HepG2 (cell line): ENCODE measurements around the gene BMP8B. TPM values are rescaled to one million over a fixed set of nuclear protein-coding genes. Genes with fewer than 3 reads are reported as not detected.

Experiments used
- ATAC-seq: fragments of 200-7000 bp; cut with Tn5 transposase; 3 replicates; pipeline ENCODE4 v1.9.1; 2020; ENCODE audit warnings: mild to moderate bottlenecking, moderate library complexity
- BruUV-seq: library from RNA; stranded (reverse); fragments of 400-500 nt; replicated peaks from 2 replicates; lab custom pipeline; 2021; lab: Mats Ljungman, UMichigan
- CTCF ChIA-PET: fragments of 300-600 bp; formaldehyde crosslinking; extraction: SDS; loops from one replicate; lab custom pipeline; 2021; ENCODE audit warnings: low total read pairs, inconsistent platforms, low intra/inter-chr PET ratio; lab: Yijun Ruan, JAX
- POLR2A ChIA-PET: fragments of 350-600 bp; sonication (Branson Sonifier 250); formaldehyde crosslinking; loops from one replicate; lab custom pipeline; 2020; ENCODE audit warnings: antibody characterized with exemption, inconsistent platforms; lab: Yijun Ruan, JAX
- DNase-seq: peaks from one replicate; pipeline ENCODE4 v3.0.0-alpha.2; 2015; ENCODE audit warnings: low spot score
- FAIRE-seq: peaks from 3 replicates; lab custom pipeline; 2011; peaks lifted over from hg19 to GRCh38; lab: Jason Lieb, UNC
- H2AFZ ChIP-seq: one replicate; pipeline ENCODE4 v1.6.1; 2011; ENCODE audit warnings: low read length, inconsistent platforms
- H3K27ac ChIP-seq: fragments of 300-600 bp; 3 replicates; pipeline ENCODE4 v1.8.0; 2011; ENCODE audit warnings: mixed run types, mild to moderate bottlenecking, mixed read lengths, low read length, inconsistent platforms; ENCODE audit not compliant: insufficient read depth; ENCODE audit errors: extremely low read length
- H3K27me3 ChIP-seq, 2 experiments: fragments of 200-600 bp in 1 of 2; 2 replicates in 1 of 2; 3 replicates in 1 of 2; pipeline versions ENCODE4 v1.6.0 to v1.8.0; 2011; ENCODE audit warnings: low read length in 2 of 2, mild to moderate bottlenecking in 2 of 2, moderate library complexity in 2 of 2, inconsistent platforms in 1 of 2; ENCODE audit not compliant: insufficient read depth in 2 of 2, control insufficient read depth in 1 of 2
- H3K36me3 ChIP-seq, 2 experiments: fragments of 200-600 bp in 1 of 2; replicated peaks in 1 of 2; 2 replicates in 1 of 2; 3 replicates in 1 of 2; pipeline versions ENCODE4 v1.5.1 to v1.8.0; 2011; ENCODE audit warnings: low read length in 2 of 2, inconsistent platforms in 1 of 2; ENCODE audit not compliant: insufficient read depth in 2 of 2, control insufficient read depth in 1 of 2
- H3K4me1 ChIP-seq: 2 replicates; pipeline ENCODE4 v1.5.1; 2012; ENCODE audit warnings: low read length, inconsistent platforms; ENCODE audit not compliant: insufficient read depth
- H3K4me2 ChIP-seq: 2 replicates; pipeline ENCODE4 v1.6.0; 2011; ENCODE audit warnings: low read depth, low read length, inconsistent platforms
- H3K4me3 ChIP-seq, 3 experiments: fragments of 200-600 bp in 1 of 3; sonication (generic), shearing (Covaris generic) in 1 of 3; replicated peaks in 1 of 3; 2 replicates each; pipeline ENCODE4 v1.5.1; 2011 to 2016; ENCODE audit warnings: low read length in 3 of 3, inconsistent platforms in 2 of 3, low read depth in 2 of 3, mild to moderate bottlenecking in 2 of 3, control low read depth in 1 of 3, mixed read lengths in 1 of 3; ENCODE audit not compliant: insufficient read depth in 1 of 3
- H3K79me2 ChIP-seq: one replicate; pipeline ENCODE4 v1.6.1; 2011; ENCODE audit warnings: low read length, inconsistent platforms; ENCODE audit not compliant: insufficient read depth
- H3K9ac ChIP-seq: 2 replicates; pipeline ENCODE4 v1.6.0; 2011; ENCODE audit warnings: mild to moderate bottlenecking, low read depth, low read length, inconsistent platforms; ENCODE audit not compliant: insufficient read depth
- H3K9me3 ChIP-seq: 2 replicates; pipeline ENCODE4 v1.5.1; 2012; ENCODE audit warnings: mild to moderate bottlenecking, low read length
- H4K20me1 ChIP-seq: 2 replicates; pipeline ENCODE4 v1.6.0; 2011; ENCODE audit warnings: inconsistent platforms, mild to moderate bottlenecking, low read length, moderate library complexity; ENCODE audit not compliant: insufficient read depth
- BORCS8-MEF2B ChIP-seq: sonication (generic); formaldehyde crosslinking; IDR thresholded peaks from 2 replicates; pipeline ENCODE4 v1.8.0; 2022; ENCODE audit warnings: mild to moderate bottlenecking, missing genetic modification reagents
- GATAD1 ChIP-seq: IDR thresholded peaks from 2 replicates; pipeline ENCODE4 v1.6.1; 2016; ENCODE audit warnings: missing genetic modification reagents, missing compliant biosample characterization
- GMEB2 ChIP-seq: IDR thresholded peaks from 2 replicates; pipeline ENCODE4 v1.6.1; 2016; ENCODE audit warnings: missing biosample characterization, missing genetic modification reagents, low read depth
- KDM4B ChIP-seq: sonication (generic); formaldehyde crosslinking; IDR thresholded peaks from 2 replicates; pipeline ENCODE4 v1.4.0; 2020; ENCODE audit warnings: missing genetic modification reagents
- MAFK ChIP-seq, 2 experiments: IDR thresholded peaks in 1 of 2; conservative IDR thresholded peaks in 1 of 2; 2 replicates each; pipeline ENCODE4 v1.6.1; 2011; ENCODE audit warnings: improper control_type of control experiment in 2 of 2, low read length in 2 of 2
- MAX ChIP-seq: IDR thresholded peaks from 2 replicates; pipeline ENCODE4 v1.6.1; 2012; ENCODE audit warnings: inconsistent platforms
- NR2F2 ChIP-seq: IDR thresholded peaks from 2 replicates; pipeline ENCODE4 v1.6.1; 2012; ENCODE audit warnings: low read depth, inconsistent platforms, borderline replicate concordance
- NR2F6 ChIP-seq, 2 experiments: IDR thresholded peaks; 2 replicates each; pipeline ENCODE4 v1.6.1; 2016; ENCODE audit warnings: antibody characterized with exemption in 1 of 2, mild to moderate bottlenecking in 1 of 2
- REST ChIP-seq, 2 experiments: IDR thresholded peaks; 2 replicates each; pipeline ENCODE4 v1.6.1; 2011 to 2012; ENCODE audit warnings: low read length in 2 of 2, borderline replicate concordance in 1 of 2, low read depth in 1 of 2, mild to moderate bottlenecking in 1 of 2, moderate library complexity in 1 of 2
- TCF7 ChIP-seq: sonication (generic); IDR thresholded peaks from 2 replicates; pipeline ENCODE4 v1.6.1; 2016; ENCODE audit warnings: antibody characterized with exemption, low read depth
- THYN1 ChIP-seq: sonication (generic); formaldehyde crosslinking; IDR thresholded peaks from 2 replicates; pipeline ENCODE4 v1.8.1; 2023; ENCODE audit warnings: low read depth, mild to moderate bottlenecking, moderate library complexity, missing genetic modification reagents, borderline replicate concordance
- TOE1 ChIP-seq: sonication (generic); formaldehyde crosslinking; IDR thresholded peaks from 2 replicates; pipeline ENCODE4 v1.4.0; 2020; ENCODE audit warnings: mild to moderate bottlenecking, missing genetic modification reagents
- ZNF572 ChIP-seq: sonication (generic); formaldehyde crosslinking; IDR thresholded peaks from 2 replicates; pipeline ENCODE4 v1.5.1; 2020; ENCODE audit warnings: mild to moderate bottlenecking, missing genetic modification reagents
- WGBS: methylation state at CpG from one replicate; pipeline ENCODE4 v1.1.6; 2017; ENCODE audit warnings: low lambda C conversion rate; 5-methylcytosine and 5-hydroxymethylcytosine counted together
- in situ Hi-C: cut with HindIII; loops from 2 replicates; pipeline ENCODE4 v1.10.0; 2017; ENCODE audit warnings: low pct_unique_long_range_greater_than_20kb; ENCODE audit not compliant: extremely low pct_ligation_motif_present
- intact Hi-C: fragments of 100-400 bp; cut with micrococcal nuclease; formaldehyde crosslinking; loops from one replicate; pipeline ENCODE4 v1.10.0; 2022; ENCODE audit not compliant: unreplicated experiment
- polyA plus RNA-seq, 8 experiments: library from polyadenylated mRNA; depleted of rRNA in 3 of 8; stranded (reverse) in 7 of 8; unstranded in 1 of 8; fragments of >200 nt; fragmentation: Illumina TruSeq in 4 of 8; extraction: Trizol in 4 of 8; gene quantifications; 2 replicates each; pipeline versions ENCODE4 v1.2.1 to v1.2.3, GENCODE V29; 2011 to 2016; ENCODE audit warnings: low read depth in 4 of 8, missing spikeins in 1 of 8, mixed read lengths in 1 of 8; ENCODE audit not compliant: insufficient read depth in 1 of 8
- total RNA-seq, 5 experiments: library from RNA; depleted of rRNA; stranded (reverse); fragments of >200 nt; fragmentation: Illumina TruSeq; extraction: Trizol; gene quantifications; 2 replicates each; pipeline ENCODE4 v1.2.3, GENCODE V29; 2016; ENCODE audit warnings: low read depth in 1 of 5

The BMP8B gene
- total and polyA plus RNA-seq, 2 of the 13 experiments (the other 11 are each of a cell fraction or from before 2014, with no cell fraction given), result 0.29 to 0.41 TPM

- 56% methylated on average over 2 of the region's 2 CpGs for WGBS
- BruUV-seq, result no TSS peak
- no peak overlapping the region for H3K27ac ChIP-seq
- ATAC-seq (peak; percentile 19; the same call in 2 of the 3 replicates), DNase-seq (no peak), FAIRE-seq (no peak)
- CTCF ChIA-PET, result no interaction called here
- intact Hi-C loops (no loop called here), in situ Hi-C loops (no loop called here)
- no peak overlapping the region for H2AFZ ChIP-seq
- no peak overlapping the region for H3K9ac ChIP-seq
- no peak for TF ChIP-seq ZNF572 (CRISPR knock-in tag)
- TF ChIP-seq THYN1 (CRISPR knock-in tag), result no peak
- no peak for TF ChIP-seq TOE1 (CRISPR knock-in tag)
- no peak for TF ChIP-seq TCF7
- no peak for TF ChIP-seq BORCS8-MEF2B (CRISPR knock-in tag)
- no peak for TF ChIP-seq NR2F6 (IDR thresholded peaks at IDR 0.05)
- TF ChIP-seq NR2F6 (CRISPR knock-in tag; IDR thresholded peaks at IDR 0.05), result no peak
- TF ChIP-seq GATAD1, result no peak
- TF ChIP-seq MAX, result no peak
- TF ChIP-seq MAFK (conservative IDR thresholded peaks at IDR 0.05 in 1 of 2, IDR thresholded peaks at IDR 0.05 in 1 of 2; ENCODE audit: low read length in 2 of 2), result no peak
- no peak for TF ChIP-seq NR2F2
- no peak for TF ChIP-seq REST (IDR thresholded peaks at IDR 0.05; ENCODE audit: borderline replicate concordance in 1 of 2, low read depth in 1 of 2, low read length in 2 of 2)
- TF ChIP-seq GMEB2 (CRISPR knock-in tag), result no peak
- no peak for TF ChIP-seq KDM4B (CRISPR knock-in tag)
- no peaks in the 10 kb centered on the region; a peak in 2 of 5 replicates for H3K36me3 ChIP-seq
- H3K4me1 ChIP-seq, result peaks cover 18% of the 10 kb centered on the region; the same call in 1 of the 2 replicates
- no peaks in the 10 kb centered on the region for H4K20me1 ChIP-seq
- POLR2A ChIA-PET, result no interaction called here
- H3K4me3 ChIP-seq, result no peak overlapping the region
- no peaks in the 10 kb centered on the region for H3K27me3 ChIP-seq
- no peak overlapping the region for H3K4me2 ChIP-seq
- no peaks in the 10 kb centered on the region for H3K9me3 ChIP-seq
- no peaks in the 10 kb centered on the region for H3K79me2 ChIP-seq
Measured at GRCh38 chr1:39833121-39833520, 44.5 kb upstream of the BMP8B start.
